ENCODE data around the gene MAML3.

- TF ChIP-seq GATA4 (IDR thresholded peaks at IDR 0.05; ENCODE audit: borderline replicate concordance, low read depth): no peak
- no peak for TF ChIP-seq SIN3B (IDR thresholded peaks at IDR 0.05; ENCODE audit: low read length)
- TF ChIP-seq GTF2F1 (IDR thresholded peaks at IDR 0.05; ENCODE audit: low read length): no peak
- TF ChIP-seq NR0B2 (CRISPR knock-in tag; IDR thresholded peaks at IDR 0.05): no peak
- TF ChIP-seq JUND (CRISPR knock-in tag; IDR thresholded peaks at IDR 0.05): no peak
Observed at GRCh38 chr4:139808808-139809756, 344.9 kb downstream of the MAML3 start.

All from HepG2 (cell line).